ENCODE data around the gene TJP2.

TJP2 gene

GRCh38 chr9:69173891-69174615 lies at the start of gene TJP2:
TSS of gene TJP2 (plus strand) at chr9:69174277. CDS start at chr9:69174373, 96 bp downstream.
- no peak for DNase-seq

- DNase-seq = no peak
Measured at GRCh38 chr9:69130456-69131441, 43.3 kb upstream of the TJP2 start.

- no peak for DNase-seq
Measured at GRCh38 chr9:69131682-69132081, 42.4 kb upstream of the TJP2 start.

GRCh38 chr9:69132361-69132760 lies 41.7 kb upstream of the TJP2 start:
- DNase-seq = no peak

GRCh38 chr9:69134412-69134811 lies 39.7 kb upstream of the TJP2 start:
- no peak for DNase-seq

DNA sequence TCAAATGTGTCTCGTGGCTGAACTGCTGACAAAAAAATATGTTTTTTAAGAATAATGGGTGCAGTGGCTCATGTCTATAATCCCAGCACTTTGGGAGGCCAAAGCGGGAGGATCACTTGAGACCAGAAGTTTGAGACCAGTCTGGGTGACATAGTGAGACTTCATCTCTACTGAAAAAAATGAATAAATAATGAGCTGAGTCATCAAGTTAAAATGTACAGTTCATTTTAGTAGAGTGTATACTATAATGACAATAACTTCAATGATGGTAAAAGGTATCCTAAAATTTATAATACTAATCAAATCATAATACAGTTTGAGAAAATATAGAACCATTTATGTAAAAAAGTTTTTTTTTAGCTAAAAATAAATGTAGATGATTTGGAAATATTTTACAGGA lies 37.9 kb upstream of the TJP2 start:
- no peak for DNase-seq

GRCh38 chr9:69136779-69137178 lies 37.3 kb upstream of the TJP2 start:
- no peak for DNase-seq

GRCh38 chr9:69137311-69137710 lies 36.8 kb upstream of the TJP2 start:
- no peak for DNase-seq

- no peak for DNase-seq
Measured at GRCh38 chr9:69139596-69139995, 34.5 kb upstream of the TJP2 start.

GRCh38 chr9:69140123-69140735 lies 33.8 kb upstream of the TJP2 start:
- DNase-seq = no peak

DNA sequence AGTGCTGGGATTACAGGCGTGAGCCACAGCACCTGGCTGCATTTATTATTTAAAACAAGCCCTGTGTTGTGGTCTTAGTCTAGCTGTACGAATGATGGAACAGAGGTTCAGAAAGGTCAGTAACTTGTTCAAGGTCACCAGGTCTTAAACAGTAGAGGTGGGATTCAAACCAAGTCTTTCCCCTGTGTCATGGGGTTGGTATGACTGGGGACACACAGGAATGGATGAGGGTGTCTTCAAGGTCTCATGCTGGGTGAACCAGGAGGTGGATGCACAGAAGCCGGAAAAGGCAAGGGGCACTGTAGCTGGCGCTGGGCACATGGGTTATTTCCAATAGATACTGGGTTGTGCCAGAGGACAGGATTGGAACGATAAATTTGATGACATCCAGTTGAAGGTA lies 32.2 kb upstream of the TJP2 start:
- DNase-seq = no peak

- no peak for DNase-seq
Measured at GRCh38 chr9:69143291-69143690, 30.8 kb upstream of the TJP2 start.

GRCh38 chr9:69145144-69145715 lies 28.8 kb upstream of the TJP2 start:
- no peak for DNase-seq

- no peak for DNase-seq
Measured at GRCh38 chr9:69147041-69147834, 26.8 kb upstream of the TJP2 start.

DNA sequence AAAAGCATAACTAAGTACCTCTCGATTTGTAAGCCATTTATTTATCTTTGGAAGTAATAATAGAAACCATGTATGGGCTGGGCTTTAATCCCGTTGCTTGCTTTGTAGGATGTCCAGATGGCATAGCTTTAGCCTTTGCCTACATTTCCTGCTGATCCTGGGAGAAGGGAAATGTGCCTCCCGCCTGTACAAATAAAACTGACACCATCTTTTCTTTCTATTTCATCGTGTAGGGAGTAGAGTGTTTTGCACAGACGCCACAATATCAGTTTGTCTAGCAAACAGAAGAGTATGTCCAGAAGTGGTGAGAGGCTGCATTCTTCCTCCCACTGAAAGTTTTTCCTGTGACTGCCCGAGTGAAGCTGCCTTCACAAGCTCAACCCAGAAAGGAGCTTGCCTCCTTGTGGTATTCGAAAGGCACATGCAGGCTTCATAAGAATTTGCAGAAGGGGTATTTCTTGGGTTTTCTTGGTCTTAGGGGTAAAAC lies 24.7 kb upstream of the TJP2 start:
- DNase-seq = no peak

- DNase-seq = no peak
Measured at GRCh38 chr9:69151506-69151905, 22.6 kb upstream of the TJP2 start.

DNA sequence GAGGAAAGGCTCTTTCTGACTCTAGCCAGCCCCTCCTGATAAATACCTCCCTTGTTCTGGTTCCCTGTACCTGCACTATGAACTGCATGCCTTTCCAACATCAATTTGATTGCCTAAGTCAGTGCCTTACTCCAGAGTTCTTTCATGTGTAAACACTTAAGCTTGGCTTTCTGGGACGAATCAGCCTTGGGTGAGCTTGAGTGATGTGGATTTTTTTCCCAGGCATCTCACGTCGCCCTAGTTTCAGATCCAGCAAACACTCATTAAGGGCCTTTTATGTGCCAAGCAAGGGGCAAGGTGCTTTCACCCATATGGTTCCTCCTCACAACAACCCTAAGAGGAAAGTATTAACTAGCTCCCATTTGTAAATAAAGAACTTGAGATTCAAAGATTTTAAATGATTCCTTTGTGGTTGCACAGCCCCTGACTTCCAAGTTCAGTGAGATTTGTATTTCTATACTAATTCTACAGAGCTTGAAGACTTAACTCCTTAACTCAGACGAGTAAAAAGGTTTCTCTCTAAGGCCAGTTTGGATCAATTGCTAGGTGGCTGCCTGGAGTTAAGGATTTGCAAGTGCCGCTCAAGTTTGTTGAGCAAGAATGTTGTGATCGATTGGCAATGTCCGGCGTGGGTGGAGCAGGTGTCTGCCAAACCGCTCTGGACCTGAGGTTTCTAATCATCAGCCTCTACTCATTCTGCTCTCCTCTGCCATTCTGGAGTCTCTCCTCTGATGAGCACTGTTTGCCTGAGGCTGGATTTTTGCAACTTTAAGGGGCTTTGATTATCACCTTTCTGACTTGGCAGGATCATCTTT lies 20.2 kb upstream of the TJP2 start:
- no peak for DNase-seq

DNA sequence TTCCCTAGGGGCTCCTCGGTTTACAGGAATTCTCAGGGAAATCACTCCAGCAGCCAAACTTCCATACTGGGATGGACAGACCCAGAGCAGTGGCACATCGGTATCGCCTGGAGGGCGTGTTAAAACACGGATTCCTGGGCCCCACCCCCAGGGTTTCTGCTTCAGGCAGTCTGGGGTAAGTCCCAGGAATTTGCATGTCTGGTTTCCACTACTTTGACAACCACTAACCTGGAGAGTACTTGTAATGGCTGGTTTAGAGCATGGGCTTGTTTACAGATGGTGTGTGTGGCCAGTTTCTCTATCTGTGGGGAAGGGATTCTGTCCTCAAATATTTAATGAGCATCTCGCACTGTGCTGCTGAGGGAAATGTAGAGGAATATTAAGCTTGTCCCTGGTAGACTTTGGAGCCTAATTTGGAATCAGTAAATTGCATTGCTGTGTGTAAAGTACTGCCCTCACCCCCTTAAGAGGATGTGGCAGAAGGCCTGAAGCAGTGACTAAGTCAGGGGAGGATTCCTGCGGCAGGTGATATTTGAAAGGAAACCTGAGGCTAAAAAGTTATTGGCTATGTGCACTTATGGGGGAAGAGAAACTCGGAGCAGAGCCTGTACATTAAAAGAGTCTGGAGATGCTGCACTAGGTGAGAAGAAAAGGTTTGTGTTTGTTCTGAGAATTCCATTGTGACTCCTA lies 18.6 kb upstream of the TJP2 start:
- no peak for DNase-seq

- DNase-seq = no peak
Measured at GRCh38 chr9:69157751-69158466, 16.2 kb upstream of the TJP2 start.

DNA sequence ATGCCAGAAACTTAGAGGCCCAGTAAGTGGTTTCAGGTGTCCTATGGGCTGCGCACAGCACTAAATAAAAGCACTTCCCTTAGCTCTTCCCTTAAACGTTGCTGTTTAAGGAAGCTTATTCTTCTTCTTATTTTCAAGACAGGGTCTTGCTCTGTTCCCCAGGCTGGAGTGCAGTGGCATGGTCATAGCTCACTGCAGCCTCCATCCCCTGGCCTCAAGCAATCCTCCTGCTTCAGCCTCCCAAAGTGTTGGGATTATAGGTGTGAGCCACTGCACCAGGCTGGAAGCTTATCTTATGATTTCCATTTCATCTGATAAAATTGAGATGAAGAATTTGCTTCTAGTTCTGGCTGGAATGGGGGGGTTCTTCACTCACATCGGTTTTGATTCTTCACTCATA lies 15.6 kb upstream of the TJP2 start:
- no peak for DNase-seq
